Measurements from ENCODE around the gene CDH4. TPM values are rescaled to one million over a fixed set of nuclear protein-coding genes. Genes with fewer than 3 reads are reported as not detected.

Gene CDH4
- total and polyA plus RNA-seq, 2 donors (not counting 1 experiment from before 2014, with no cell fraction given): not detected

- 94% methylated on average over 12 of the region's 19 CpGs for WGBS (ENCODE audit: insufficient coverage)
- Mint-ChIP-seq H3K9me3 (ENCODE audit: insufficient read depth) (no peaks in the 10 kb centered on the region), H3K27ac (no peak overlapping the region), H3K4me3 (no peak overlapping the region), H3K4me1 (no peaks in the 10 kb centered on the region), H3K27me3 (no peaks in the 10 kb centered on the region)
- no peak for DNase-seq
- H3K27ac ChIP-seq (ENCODE audit: low read length in 2 of 2): no peak overlapping the region
- TF ChIP-seq CTCF (IDR thresholded peaks at IDR 0.05): no peak
- TF ChIP-seq EZH2 (IDR thresholded peaks at IDR 0.05; ENCODE audit: borderline replicate concordance, insufficient read depth, low read depth, low read length, poor library complexity, severe bottlenecking): no peak
- no peaks in the 10 kb centered on the region for H3K27me3 ChIP-seq (replicated peaks in 1 of 4; ENCODE audit: control extremely low read depth in 1 of 4, control insufficient read depth in 3 of 4, insufficient read depth in 4 of 4, low read length in 3 of 4)
- CTCF ChIA-PET: no interaction called here
- intact Hi-C loops (cut with micrococcal nuclease): no loop called here
- H3K9me3 ChIP-seq (ENCODE audit: control extremely low read depth in 1 of 3, control insufficient read depth in 2 of 3, insufficient read depth in 1 of 3, low read length in 2 of 3): peaks cover 0 to 6% (median 0%) of the 10 kb centered on the region in 3 donors
- H2AFZ ChIP-seq (ENCODE audit: insufficient read depth, low read depth, low read length, poor library complexity, severe bottlenecking): no peak overlapping the region
- no peaks in the 10 kb centered on the region for H3K36me3 ChIP-seq (replicated peaks in 1 of 2; ENCODE audit: control extremely low read depth in 1 of 2, control insufficient read depth in 1 of 2, extremely low read depth in 1 of 2, insufficient read depth in 2 of 2, low read length in 1 of 2)
- POLR2A ChIA-PET: no interaction called here
- no peak overlapping the region for H3K4me3 ChIP-seq (ENCODE audit: control extremely low read depth in 1 of 5, extremely low read depth in 1 of 5, insufficient read depth in 1 of 5, low read depth in 2 of 5, low read length in 4 of 5)
- no peaks in the 10 kb centered on the region for H3K79me2 ChIP-seq (ENCODE audit: control insufficient read depth, insufficient read depth, low read length)
- no peak for ATAC-seq (ENCODE audit: low read depth)
- no peak overlapping the region for H3K9ac ChIP-seq (ENCODE audit: low read length)
- no peaks in the 10 kb centered on the region for H3K4me1 ChIP-seq (ENCODE audit: control insufficient read depth in 2 of 2, insufficient read depth in 2 of 2, low read length in 2 of 2)
- no peaks in the 10 kb centered on the region for H4K20me1 ChIP-seq (ENCODE audit: control insufficient read depth, insufficient read depth, low read length, poor library complexity, severe bottlenecking)
- no peak overlapping the region for H3K4me2 ChIP-seq (replicated peaks; ENCODE audit: low read depth, low read length, poor library complexity, severe bottlenecking)
Measured at GRCh38 chr20:61739086-61739831, 487.2 kb downstream of the CDH4 start.

- CTCF ChIA-PET: no interaction called here
Measured at GRCh38 chr20:61739832-61740118, 487.7 kb downstream of the CDH4 start.

More at GRCh38 chr20:61739832-61740118, 487.7 kb downstream of the CDH4 start:
- H3K27ac ChIP-seq (ENCODE audit: low read length in 2 of 2): no peak overlapping the region
- no peaks in the 10 kb centered on the region for H3K27me3 Mint-ChIP-seq
- no peaks in the 10 kb centered on the region for H3K36me3 ChIP-seq (replicated peaks in 1 of 2; ENCODE audit: control extremely low read depth in 1 of 2, control insufficient read depth in 1 of 2, extremely low read depth in 1 of 2, insufficient read depth in 2 of 2, low read length in 1 of 2)
- DNase-seq (no peak), ATAC-seq (ENCODE audit: low read depth) (no peak)
- no peaks in the 10 kb centered on the region for H3K9me3 Mint-ChIP-seq (ENCODE audit: insufficient read depth)
- no peak overlapping the region for H2AFZ ChIP-seq (ENCODE audit: insufficient read depth, low read depth, low read length, poor library complexity, severe bottlenecking)
- POLR2A ChIA-PET: no interaction called here
- H3K27ac Mint-ChIP-seq: no peak overlapping the region
- H3K9me3 ChIP-seq (ENCODE audit: control extremely low read depth in 1 of 3, control insufficient read depth in 2 of 3, insufficient read depth in 1 of 3, low read length in 2 of 3): peaks cover 0 to 6% (median 0%) of the 10 kb centered on the region in 3 donors
- H3K4me3 Mint-ChIP-seq: no peak overlapping the region
- H3K79me2 ChIP-seq (ENCODE audit: control insufficient read depth, insufficient read depth, low read length): no peaks in the 10 kb centered on the region
- H3K9ac ChIP-seq (ENCODE audit: low read length): no peak overlapping the region
- 100% methylated on average over 8 of the region's 8 CpGs for WGBS (ENCODE audit: insufficient coverage)
- intact Hi-C loops (cut with micrococcal nuclease): no loop called here
- TF ChIP-seq CTCF (IDR thresholded peaks at IDR 0.05): no peak
- TF ChIP-seq EZH2 (IDR thresholded peaks at IDR 0.05; ENCODE audit: borderline replicate concordance, insufficient read depth, low read depth, low read length, poor library complexity, severe bottlenecking): no peak
- no peaks in the 10 kb centered on the region for H3K4me1 Mint-ChIP-seq
- no peaks in the 10 kb centered on the region for H3K4me1 ChIP-seq (ENCODE audit: control insufficient read depth in 2 of 2, insufficient read depth in 2 of 2, low read length in 2 of 2)
- H4K20me1 ChIP-seq (ENCODE audit: control insufficient read depth, insufficient read depth, low read length, poor library complexity, severe bottlenecking): no peaks in the 10 kb centered on the region
- H3K4me3 ChIP-seq (ENCODE audit: control extremely low read depth in 1 of 5, extremely low read depth in 1 of 5, insufficient read depth in 1 of 5, low read depth in 2 of 5, low read length in 4 of 5): no peak overlapping the region
- no peak overlapping the region for H3K4me2 ChIP-seq (replicated peaks; ENCODE audit: low read depth, low read length, poor library complexity, severe bottlenecking)
- H3K27me3 ChIP-seq (replicated peaks in 1 of 4; ENCODE audit: control extremely low read depth in 1 of 4, control insufficient read depth in 3 of 4, insufficient read depth in 4 of 4, low read length in 3 of 4): no peaks in the 10 kb centered on the region

Data from B cell (primary cell).